ENCODE measurements around the gene REEP5.

REEP5 gene

DNA sequence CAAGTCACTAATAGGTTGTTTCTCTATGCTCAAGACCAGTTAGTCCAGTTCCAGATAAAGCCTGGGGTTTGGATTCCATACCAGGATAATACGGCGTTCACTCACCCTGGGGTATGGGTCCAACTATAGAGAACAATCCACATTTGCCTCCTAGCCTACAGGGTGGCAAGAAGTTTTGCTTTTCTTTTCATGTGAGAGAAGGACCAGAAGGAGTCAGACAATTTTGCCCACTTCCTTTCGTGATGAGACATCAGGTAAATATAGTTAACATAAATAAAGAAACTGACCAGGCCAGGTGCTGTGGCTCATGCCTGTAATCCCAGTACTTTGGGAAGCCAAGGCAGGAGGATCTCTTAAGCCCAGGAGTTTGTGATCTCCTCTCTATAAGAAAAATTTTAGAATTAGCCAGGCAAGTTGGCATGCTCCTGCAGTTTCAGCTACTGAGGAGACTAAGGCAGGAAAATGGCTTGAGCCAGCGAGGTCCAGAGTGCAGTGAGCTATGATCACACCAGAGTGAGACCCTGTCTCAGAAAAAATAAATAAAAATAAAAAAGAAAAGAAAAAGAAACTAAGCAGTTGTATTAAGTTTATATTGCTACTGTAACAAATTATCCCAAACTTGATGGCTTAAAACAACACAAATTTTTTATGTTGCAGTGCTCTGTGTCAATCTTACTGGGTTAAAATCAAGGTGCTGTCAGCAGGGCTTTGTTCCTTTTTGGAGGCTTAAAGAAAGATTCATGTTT lies 7.5 kb upstream of the REEP5 start:
- no peak for TF ChIP-seq CTCF (IDR thresholded peaks at IDR 0.05)
- Histone ChIP-seq H3K4me1 (no peaks in the 10 kb centered on the region), H3K9me3 (no peaks in the 10 kb centered on the region), H3K36me3 (no peaks in the 10 kb centered on the region), H3K27ac (no peak overlapping the region), H3K4me3 (no peak overlapping the region), H3K27me3 (no peaks in the 10 kb centered on the region)
- intact Hi-C loops (cut with DNase I; ENCODE audit: low total_unique reads) = no loop called here
- no peak for DNase-seq

DNA sequence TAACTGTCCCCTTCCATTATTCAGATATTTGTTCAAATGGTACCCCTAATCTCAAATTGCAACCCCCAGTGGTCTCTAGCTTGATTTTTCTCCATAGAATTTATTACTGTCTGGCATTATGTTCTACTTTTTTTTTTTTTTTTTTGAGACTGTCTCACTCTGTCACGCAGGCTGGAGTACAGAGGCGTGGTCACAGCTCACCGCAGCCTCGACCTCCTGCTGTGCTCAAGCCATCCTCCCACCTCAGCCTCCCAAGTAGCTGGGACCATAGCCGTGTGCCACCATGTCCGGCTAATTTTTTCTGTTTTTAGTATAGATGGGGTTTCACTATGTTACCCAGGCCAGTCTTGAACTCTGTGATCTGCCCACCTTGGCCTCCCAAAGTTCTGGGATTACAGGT lies 2.0 kb upstream of the REEP5 start:
- intact Hi-C loops (cut with DNase I; ENCODE audit: low total_unique reads) = loop anchor here (5.0 kb wide), 2 partner anchors 53 to 62 kb away; partner anchors contain the start of genes DCP2 and SRP19
- H3K4me3 ChIP-seq = no peak overlapping the region
- no peak overlapping the region for H3K27ac ChIP-seq
- H3K27me3 ChIP-seq = no peaks in the 10 kb centered on the region
- H3K9me3 ChIP-seq = no peaks in the 10 kb centered on the region
- DNase-seq = no peak
- H3K36me3 ChIP-seq = peaks cover 0 to 6% (median 0%) of the 10 kb centered on the region in 3 donors
- no peak for TF ChIP-seq CTCF (IDR thresholded peaks at IDR 0.05)
- peaks cover 0 to 33% (median 25%) of the 10 kb centered on the region in 4 donors for H3K4me1 ChIP-seq

DNA sequence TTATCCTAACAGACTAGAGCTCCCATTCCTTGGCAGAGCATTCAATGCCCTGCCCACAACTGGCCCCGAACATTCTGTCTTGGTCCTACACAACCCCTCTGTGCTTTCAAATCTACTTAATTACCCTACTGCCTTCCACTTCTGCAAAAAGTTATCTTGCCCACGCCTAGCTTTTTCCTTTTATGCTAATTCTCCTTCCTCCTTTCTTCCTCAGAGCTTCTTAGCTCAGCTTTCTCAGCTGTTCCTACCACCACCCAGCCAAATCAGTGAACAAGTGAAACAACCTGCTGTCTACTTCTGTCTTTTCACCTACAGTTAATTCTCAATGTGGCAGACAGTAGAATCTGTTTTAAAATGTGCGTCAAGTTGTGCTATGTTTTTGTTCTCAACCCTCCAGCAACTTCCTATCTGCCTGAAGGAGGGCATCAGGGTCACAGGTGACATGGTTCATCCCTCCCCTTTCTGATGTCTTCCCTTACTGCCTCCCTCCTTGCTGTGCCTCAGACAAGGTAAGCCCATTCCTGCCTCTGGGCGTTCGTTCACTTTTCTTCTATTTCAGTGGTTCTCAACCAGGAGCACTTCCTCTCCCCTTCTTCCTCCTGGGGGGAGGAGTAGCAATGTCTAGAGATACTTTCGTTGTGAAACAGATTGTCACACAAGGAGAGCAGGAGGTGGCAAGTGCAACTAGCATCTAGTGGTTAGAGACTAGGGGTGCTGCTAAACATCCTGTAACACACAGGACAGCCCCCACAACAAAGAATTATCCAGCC lies 1.3 kb upstream of the REEP5 start:
- H3K36me3 ChIP-seq = peaks cover 0 to 6% (median 6%) of the 10 kb centered on the region in 3 donors
- H3K9me3 ChIP-seq = no peaks in the 10 kb centered on the region
- DNase-seq = peak in 1 of 2 donors; percentile 25
- H3K27me3 ChIP-seq = no peaks in the 10 kb centered on the region
- H3K4me3 ChIP-seq = peak overlapping the region; percentile 75 to 93
- peak overlapping the region; percentile 92 to 98 for H3K27ac ChIP-seq
- intact Hi-C loops (cut with DNase I; ENCODE audit: low total_unique reads) = loop anchor here (5.0 kb wide), 2 partner anchors 54 to 61 kb away; partner anchors contain the start of genes DCP2 and SRP19
- TF ChIP-seq CTCF (IDR thresholded peaks at IDR 0.05) = no peak
- peaks cover 0 to 40% (median 32%) of the 10 kb centered on the region in 4 donors for H3K4me1 ChIP-seq

DNA sequence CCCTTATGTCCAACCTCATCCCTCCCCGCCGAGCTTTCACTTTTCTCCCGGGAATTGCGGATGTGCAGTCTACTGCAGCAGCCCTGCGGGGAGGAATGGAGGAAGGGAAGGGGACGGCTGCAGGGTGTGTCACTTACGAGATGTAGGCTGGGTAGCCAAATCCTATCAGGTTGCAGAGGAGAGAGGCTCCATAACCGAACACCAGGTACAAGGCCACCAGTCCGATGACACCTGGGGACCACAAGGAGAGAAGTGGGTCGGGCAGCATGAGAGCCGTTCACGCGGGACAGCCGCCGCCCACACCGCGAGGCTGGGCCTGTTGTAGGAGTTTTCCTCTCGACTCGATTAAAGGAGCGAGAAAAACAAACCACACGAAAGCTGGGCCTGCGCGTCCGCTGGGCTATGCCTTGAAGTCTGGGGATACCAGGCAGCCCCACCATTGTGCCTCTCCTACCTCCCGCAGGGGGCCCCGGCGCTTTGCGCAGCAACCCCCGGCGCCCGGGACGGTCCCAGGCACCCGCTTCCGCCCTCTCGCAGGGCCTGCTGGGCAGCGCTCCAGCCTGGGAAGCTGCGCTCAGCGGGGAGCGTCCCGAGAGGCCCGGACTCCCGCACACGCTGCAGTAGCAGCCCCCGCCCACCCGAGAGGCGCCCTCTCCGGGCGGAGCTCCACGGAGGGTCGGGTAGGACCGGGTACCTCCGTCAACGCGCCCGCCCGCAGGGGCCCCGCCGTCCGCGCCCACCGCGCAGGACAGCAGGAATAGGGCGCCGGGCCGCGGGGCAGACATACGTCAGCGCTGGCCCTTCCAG lies 798 bp downstream of the REEP5 start:
- intact Hi-C loops (cut with DNase I; ENCODE audit: low total_unique reads) = loop anchor here (5.0 kb wide), 2 partner anchors 56 to 59 kb away; partner anchors contain the start of genes DCP2 and SRP19
- H3K27me3 ChIP-seq = no peaks in the 10 kb centered on the region
- peak; percentile 59 to 78 for DNase-seq
- peaks cover 4 to 16% (median 6%) of the 10 kb centered on the region in 3 donors for H3K36me3 ChIP-seq
- H3K4me1 ChIP-seq = peaks cover 0 to 61% (median 44%) of the 10 kb centered on the region in 4 donors
- no peaks in the 10 kb centered on the region for H3K9me3 ChIP-seq
- H3K4me3 ChIP-seq = peak overlapping the region; percentile 75 to 93
- H3K27ac ChIP-seq = peak overlapping the region; percentile 92 to 98
- TF ChIP-seq CTCF (IDR thresholded peaks at IDR 0.05) = no peak

DNA sequence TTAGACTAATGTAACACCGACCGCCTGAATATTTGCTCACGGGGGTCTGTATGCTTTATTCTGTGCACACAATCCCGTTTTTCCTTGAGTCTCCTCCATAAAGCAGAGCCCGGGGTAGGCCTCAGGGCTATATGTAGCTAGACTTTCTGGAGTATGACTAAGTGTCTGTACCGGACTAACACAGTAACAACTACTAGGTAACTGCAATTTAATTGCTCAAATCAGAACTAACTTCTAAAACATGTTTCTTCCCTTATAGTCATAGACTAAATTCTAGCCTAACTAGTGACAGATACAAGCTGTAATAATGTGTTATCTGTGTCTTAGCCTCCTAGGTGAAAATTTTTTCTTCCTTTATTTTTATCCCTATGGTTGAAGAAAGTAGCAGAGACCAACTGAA lies 2.1 kb downstream of the REEP5 start:
- peaks cover 4 to 16% (median 6%) of the 10 kb centered on the region in 3 donors for H3K36me3 ChIP-seq
- H3K4me1 ChIP-seq = peaks cover 0 to 73% (median 52%) of the 10 kb centered on the region in 4 donors
- H3K4me3 ChIP-seq = no peak overlapping the region
- H3K9me3 ChIP-seq = no peaks in the 10 kb centered on the region
- H3K27me3 ChIP-seq = no peaks in the 10 kb centered on the region
- intact Hi-C loops (cut with DNase I; ENCODE audit: low total_unique reads) = loop anchor here (5.0 kb wide), 2 partner anchors 57 to 58 kb away; partner anchors contain the start of genes DCP2 and SRP19
- no peak for TF ChIP-seq CTCF (IDR thresholded peaks at IDR 0.05)
- no peak for DNase-seq
- H3K27ac ChIP-seq = no peak overlapping the region
